K562 (cell line): ENCODE results near the gene SYT1. TPM values are rescaled to one million over a fixed set of nuclear protein-coding genes. Genes with fewer than 3 reads are reported as not detected.

Experiments
- ATAC-seq: fragments of 200-7000 bp; cut with Tn5 transposase; 3 replicates; pipeline ENCODE4 v1.9.1; 2020; ENCODE audit warnings: moderate library complexity
- BruUV-seq: library from RNA; stranded (reverse); fragments of 400-500 nt; replicated peaks from 2 replicates; lab custom pipeline; 2021; lab: Mats Ljungman, UMichigan
- CTCF ChIA-PET: fragments of 300-600 bp; formaldehyde crosslinking; extraction: SDS; loops from one replicate; lab custom pipeline; 2021; ENCODE audit warnings: low intra/inter-chr PET ratio; lab: Yijun Ruan, JAX
- POLR2A ChIA-PET: fragments of 300-600, 350-650 bp; sonication (Branson Sonifier 250); formaldehyde crosslinking; extraction: SDS; loops from one replicate; lab custom pipeline; 2021; ENCODE audit warnings: antibody characterized with exemption, inconsistent platforms; lab: Yijun Ruan, JAX
- DNase-seq, 4 experiments: peaks; one replicate each; pipeline versions ENCODE4 v3.0.0 to v3.0.0-alpha.2; 2011 to 2018; ENCODE audit warnings: low spot score in 3 of 4, mixed read lengths in 3 of 4; ENCODE audit errors: extremely low read depth in 1 of 4
- FAIRE-seq: peaks from 2 replicates; lab custom pipeline; 2011; peaks lifted over from hg19 to GRCh38; lab: Jason Lieb, UNC
- H2AFZ ChIP-seq: 2 replicates; pipeline ENCODE4 v1.6.0; 2011; ENCODE audit warnings: low read depth, low read length, control low read depth, inconsistent platforms
- H3K27ac ChIP-seq: fragments of 200-600 bp; 3 replicates; pipeline ENCODE4 v1.8.0; 2011; ENCODE audit warnings: low read depth, mild to moderate bottlenecking, control low read depth, inconsistent platforms, low read length, moderate library complexity, mixed read lengths; ENCODE audit errors: extremely low read depth
- H3K27me3 ChIP-seq, 2 experiments: fragments of 300-600 bp in 1 of 2; 2 replicates in 1 of 2; 3 replicates in 1 of 2; pipeline versions ENCODE4 v1.6.0 to v1.8.0; 2011; ENCODE audit warnings: inconsistent platforms in 2 of 2, low read length in 2 of 2, mild to moderate bottlenecking in 1 of 2, mixed read lengths in 1 of 2, moderate library complexity in 1 of 2; ENCODE audit not compliant: control insufficient read depth in 2 of 2, insufficient read depth in 2 of 2
- H3K36me3 ChIP-seq: fragments of 300-600 bp; 3 replicates; pipeline ENCODE4 v1.8.0; 2011; ENCODE audit warnings: mild to moderate bottlenecking, low read length, inconsistent platforms; ENCODE audit not compliant: control insufficient read depth, insufficient read depth
- H3K4me1 ChIP-seq, 2 experiments: fragments of 200-600 bp in 1 of 2; replicated peaks in 1 of 2; 2 replicates in 1 of 2; 3 replicates in 1 of 2; pipeline versions ENCODE4 v1.5.1 to v1.8.0; 2011; ENCODE audit warnings: inconsistent platforms in 2 of 2, low read length in 2 of 2, mild to moderate bottlenecking in 1 of 2, mixed read lengths in 1 of 2, moderate library complexity in 1 of 2; ENCODE audit not compliant: control insufficient read depth in 2 of 2, insufficient read depth in 2 of 2
- H3K4me2 ChIP-seq: 2 replicates; pipeline ENCODE4 v1.6.1; 2011; ENCODE audit warnings: low read length, control low read depth, inconsistent platforms, mixed read lengths; ENCODE audit not compliant: insufficient read depth
- H3K4me3 ChIP-seq: fragments of 200-600 bp; sonication (generic), shearing (Covaris generic); 2 replicates; pipeline ENCODE4 v1.5.1; 2016; ENCODE audit warnings: control low read depth, inconsistent platforms
- H3K79me2 ChIP-seq: fragments of 200-600 bp; 3 replicates; pipeline ENCODE4 v1.8.0; 2011; ENCODE audit warnings: low read length, inconsistent platforms; ENCODE audit not compliant: control insufficient read depth, insufficient read depth
- H3K9ac ChIP-seq, 2 experiments: 2 replicates each; pipeline versions ENCODE4 v1.6.0 to v1.6.1; 2011; ENCODE audit warnings: low read depth in 2 of 2, low read length in 2 of 2, control low read depth in 1 of 2, inconsistent platforms in 1 of 2, mild to moderate bottlenecking in 1 of 2, mixed read lengths in 1 of 2; ENCODE audit not compliant: insufficient read depth in 1 of 2
- H3K9me1 ChIP-seq: one replicate; pipeline ENCODE4 v1.6.0; 2011; ENCODE audit warnings: inconsistent platforms, mild to moderate bottlenecking, low read length, moderate library complexity; ENCODE audit not compliant: control insufficient read depth, insufficient read depth
- H3K9me3 ChIP-seq: replicated peaks from 2 replicates; pipeline ENCODE4 v1.5.1; 2011; ENCODE audit warnings: low read depth, low read length, inconsistent platforms; ENCODE audit not compliant: control insufficient read depth, insufficient read depth
- H4K20me1 ChIP-seq: replicated peaks from 2 replicates; pipeline ENCODE4 v1.6.1; 2011; ENCODE audit warnings: low read length, inconsistent platforms, mixed read lengths; ENCODE audit not compliant: control insufficient read depth, insufficient read depth
- ARID3A ChIP-seq: IDR thresholded peaks from 2 replicates; pipeline ENCODE4 v1.6.1; 2012; ENCODE audit warnings: low read depth, low read length, improper control_type of control experiment, borderline replicate concordance
- ARID3B ChIP-seq: fragments of 250-450 bp; sonication (Bioruptor Pico); IDR thresholded peaks from 2 replicates; pipeline ENCODE4 v1.4.0; 2020; ENCODE audit warnings: borderline replicate concordance
- ETV5 ChIP-seq: sonication (generic); formaldehyde crosslinking; IDR thresholded peaks from 2 replicates; pipeline ENCODE4 v1.4.0; 2020; ENCODE audit warnings: low read depth, mild to moderate bottlenecking, missing genetic modification reagents
- GTF2A2 ChIP-seq: IDR thresholded peaks from 2 replicates; pipeline ENCODE4 v1.6.1; 2016; ENCODE audit warnings: mild to moderate bottlenecking, missing genetic modification characterization, missing compliant biosample characterization
- HNRNPH1 ChIP-seq: fragments of 200-400 bp; formaldehyde crosslinking; optimal IDR thresholded peaks from 2 replicates; pipeline ENCODE3; 2017; ENCODE audit warnings: low read depth, mild to moderate bottlenecking, low read length, moderate library complexity
- PHTF2 ChIP-seq: fragments of 250-450 bp; sonication (Bioruptor Pico); IDR thresholded peaks from 2 replicates; pipeline ENCODE4 v1.5.0; 2021; ENCODE audit warnings: mild to moderate bottlenecking
- ZC3H11A ChIP-seq: IDR thresholded peaks from 2 replicates; pipeline ENCODE4 v1.6.1; 2012; ENCODE audit warnings: low read depth, low read length, improper control_type of control experiment
- ZNF23 ChIP-seq: fragments of 250-450 bp; sonication (Bioruptor Pico); IDR thresholded peaks from 2 replicates; pipeline ENCODE4 v1.4.0; 2020; ENCODE audit warnings: mild to moderate bottlenecking
- ZNF347 ChIP-seq: fragments of 450-650 bp; formaldehyde crosslinking; IDR thresholded peaks from 2 replicates; pipeline ENCODE4 v1.4.0; 2020; ENCODE audit warnings: low read depth, mild to moderate bottlenecking, moderate library complexity
- ZNF395 ChIP-seq: fragments of 200-800 bp; sonication (Bioruptor generic); IDR thresholded peaks from 2 replicates; pipeline ENCODE4 v1.6.1; 2017; ENCODE audit warnings: missing genetic modification characterization, missing compliant biosample characterization
- ZNF764 ChIP-seq: fragments of 250-450 bp; sonication (Bioruptor Pico); IDR thresholded peaks from 2 replicates; pipeline ENCODE4 v1.4.0; 2020; ENCODE audit warnings: low read depth, mild to moderate bottlenecking, moderate library complexity
- WGBS: fragments of 100-300 bp; shearing (Covaris generic); methylation state at CpG from one replicate; pipeline ENCODE4 v1.1.6; 2016; ENCODE audit warnings: low coverage, mixed read lengths; ENCODE audit not compliant: insufficient coverage; ENCODE audit errors: missing lambda C conversion rate; 5-methylcytosine and 5-hydroxymethylcytosine counted together
- in situ Hi-C: fragments of 300-500 bp; cut with MboI; formaldehyde crosslinking; loops from 4 replicates; pipeline ENCODE4 v1.15.0; 2018; ENCODE audit warnings: inconsistent platforms, mixed read lengths
- intact Hi-C: fragments of 100-400 bp; cut with micrococcal nuclease; formaldehyde crosslinking; loops from 2 replicates; pipeline ENCODE4 v1.14.2; 2022
- polyA plus RNA-seq, 8 experiments: library from polyadenylated mRNA; depleted of rRNA in 4 of 8; stranded (reverse) in 5 of 8; unstranded in 3 of 8; fragments of >200 nt; fragmentation: Nextera tagmentation in 2 of 8; fragmentation: Illumina TruSeq in 1 of 8; extraction: Ambion mirVana in 2 of 8; extraction: Trizol in 1 of 8; gene quantifications; 2 replicates each; pipeline versions ENCODE4 v1.2.1 to v1.2.3, GENCODE V29; 2011 to 2014; ENCODE audit warnings: inconsistent platforms in 1 of 8, missing spikeins in 1 of 8
- total RNA-seq, 7 experiments: library from RNA; depleted of rRNA in 6 of 7; stranded (reverse); fragments of >200 nt in 6 of 7; fragmentation: Illumina TruSeq in 2 of 7; extraction: Trizol in 2 of 7; gene quantifications; 2 replicates each; pipeline versions ENCODE4 v1.2.1 to v1.2.3, GENCODE V29; 2011 to 2021; ENCODE audit warnings: low replicate concordance in 1 of 7
- TF ChIP-seq, protein P1 (sequence below): fragments of 250-450 bp; sonication (Bioruptor Pico); IDR thresholded peaks from 2 replicates; pipeline ENCODE4 v1.4.0; 2020; ENCODE audit warnings: mild to moderate bottlenecking
- TF ChIP-seq, protein P2 (sequence below): fragments of 450-650 bp; IDR thresholded peaks from 2 replicates; pipeline ENCODE4 v1.6.1; 2016

Gene SYT1
- total and polyA plus RNA-seq, 9 of the 15 experiments (the other 6 are each of a cell fraction or from before 2014, with no cell fraction given) = 0.03 to 0.13 (median 0.07) TPM; not detected in 4

DNA sequence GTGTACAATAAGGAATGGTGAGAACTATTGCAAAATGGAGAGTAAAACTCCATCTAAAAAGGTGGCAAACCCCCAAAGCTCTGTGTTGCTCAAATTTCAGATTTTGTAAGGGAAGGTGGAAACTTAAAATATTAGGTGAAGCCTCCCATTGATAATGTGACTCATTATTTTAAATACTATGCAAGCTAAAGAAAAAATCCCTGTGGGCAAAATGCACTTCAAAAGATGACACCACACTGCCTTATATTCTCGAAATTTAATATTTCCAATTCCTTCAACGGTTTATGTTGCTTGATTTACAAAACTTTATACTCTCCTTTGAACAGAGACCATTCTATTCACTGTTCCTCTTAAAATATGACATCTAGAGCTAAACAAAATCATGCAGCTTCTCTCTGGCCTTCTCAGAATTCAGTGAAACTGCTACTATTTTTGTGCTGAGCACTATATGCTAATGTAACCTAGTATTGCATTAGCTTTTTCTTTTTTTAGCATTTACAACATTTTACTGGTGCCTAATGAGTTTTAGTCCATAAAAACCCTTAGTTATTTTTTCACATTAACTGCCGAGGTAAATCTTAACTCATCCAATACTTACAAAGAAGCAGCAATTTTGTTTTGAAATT lies 297.7 kb downstream of the SYT1 start:
- Histone ChIP-seq H3K4me1 (no peaks in the 10 kb centered on the region), H3K9ac (no peak overlapping the region), H3K4me3 (no peak overlapping the region), H3K4me2 (no peak overlapping the region), H3K9me1 (no peaks in the 10 kb centered on the region), H3K27me3 (no peaks in the 10 kb centered on the region), H3K9me3 (no peaks in the 10 kb centered on the region), H4K20me1 (no peaks in the 10 kb centered on the region), H3K79me2 (no peaks in the 10 kb centered on the region), H2AFZ (no peak overlapping the region), H3K27ac (no peak overlapping the region), H3K36me3 (no peaks in the 10 kb centered on the region)
- no peak for ATAC-seq
- ChIA-PET POLR2A (no interaction called here), CTCF (no interaction called here)
- no TSS peak for BruUV-seq
- WGBS = 0% methylated on average over 3 of the region's 3 CpGs
- in situ Hi-C loops (no loop called here), intact Hi-C loops (no loop called here)
- TF ChIP-seq ZNF395 (no peak), GTF2A2 (no peak), ARID3A (no peak), ZNF347 (no peak), ZNF764 (CRISPR knock-in tag) (no peak), ETV5 (CRISPR knock-in tag) (no peak), PHTF2 (no peak), ARID3B (CRISPR knock-in tag) (no peak), HNRNPH1 (no peak), ZC3H11A (no peak), ZNF23 (CRISPR knock-in tag) (no peak)
- TF ChIP-seq, protein P1, sequence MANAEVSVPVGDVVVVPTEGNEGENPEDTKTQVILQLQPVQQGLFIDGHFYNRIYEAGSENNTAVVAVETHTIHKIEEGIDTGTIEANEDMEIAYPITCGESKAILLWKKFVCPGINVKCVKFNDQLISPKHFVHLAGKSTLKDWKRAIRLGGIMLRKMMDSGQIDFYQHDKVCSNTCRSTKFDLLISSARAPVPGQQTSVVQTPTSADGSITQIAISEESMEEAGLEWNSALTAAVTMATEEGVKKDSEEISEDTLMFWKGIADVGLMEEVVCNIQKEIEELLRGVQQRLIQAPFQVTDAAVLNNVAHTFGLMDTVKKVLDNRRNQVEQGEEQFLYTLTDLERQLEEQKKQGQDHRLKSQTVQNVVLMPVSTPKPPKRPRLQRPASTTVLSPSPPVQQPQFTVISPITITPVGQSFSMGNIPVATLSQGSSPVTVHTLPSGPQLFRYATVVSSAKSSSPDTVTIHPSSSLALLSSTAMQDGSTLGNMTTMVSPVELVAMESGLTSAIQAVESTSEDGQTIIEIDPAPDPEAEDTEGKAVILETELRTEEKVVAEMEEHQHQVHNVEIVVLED (CRISPR knock-in tag) = no peak
- TF ChIP-seq, protein P2, sequence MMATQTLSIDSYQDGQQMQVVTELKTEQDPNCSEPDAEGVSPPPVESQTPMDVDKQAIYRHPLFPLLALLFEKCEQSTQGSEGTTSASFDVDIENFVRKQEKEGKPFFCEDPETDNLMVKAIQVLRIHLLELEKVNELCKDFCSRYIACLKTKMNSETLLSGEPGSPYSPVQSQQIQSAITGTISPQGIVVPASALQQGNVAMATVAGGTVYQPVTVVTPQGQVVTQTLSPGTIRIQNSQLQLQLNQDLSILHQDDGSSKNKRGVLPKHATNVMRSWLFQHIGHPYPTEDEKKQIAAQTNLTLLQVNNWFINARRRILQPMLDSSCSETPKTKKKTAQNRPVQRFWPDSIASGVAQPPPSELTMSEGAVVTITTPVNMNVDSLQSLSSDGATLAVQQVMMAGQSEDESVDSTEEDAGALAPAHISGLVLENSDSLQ = no peak
- no peak for FAIRE-seq
- no peak for DNase-seq
